Hepatocyte (in vitro differentiated cells): ENCODE results near the gene PAOX. TPM values are rescaled to one million over a fixed set of nuclear protein-coding genes. Genes with fewer than 3 reads are reported as not detected.
"Not testable (repeated sequence)": the region's sequence is repeated elsewhere in the genome, so short reads cannot be mapped to it uniquely, and the experiment has no call there.

ENCODE experiments used
- DNase-seq: peaks from one replicate; pipeline ENCODE4 v3.0.0-alpha.2; 2016; ENCODE audit warnings: low spot score
- H2AFZ ChIP-seq: fragments of 200-600 bp; sonication (generic); 2 replicates; pipeline ENCODE4 v1.6.0; 2016; ENCODE audit warnings: antibody characterized with exemption, mild to moderate bottlenecking
- H3K27ac ChIP-seq: fragments of 200-600 bp; sonication (generic); 2 replicates; pipeline ENCODE4 v1.5.1; 2016; ENCODE audit warnings: mild to moderate bottlenecking
- H3K27me3 ChIP-seq: fragments of 200-600 bp; sonication (generic); 2 replicates; pipeline ENCODE4 v1.6.1; 2016
- H3K36me3 ChIP-seq: fragments of 200-600 bp; sonication (generic); replicated peaks from 2 replicates; pipeline ENCODE4 v1.5.1; 2016; ENCODE audit warnings: low read depth; ENCODE audit not compliant: insufficient read depth
- H3K4me1 ChIP-seq: fragments of 200-600 bp; sonication (generic); 2 replicates; pipeline ENCODE4 v1.5.1; 2016; ENCODE audit warnings: mild to moderate bottlenecking, moderate library complexity; ENCODE audit not compliant: insufficient read depth
- H3K4me2 ChIP-seq: fragments of 200-600 bp; sonication (generic); 2 replicates; pipeline ENCODE4 v1.6.0; 2016
- H3K4me3 ChIP-seq: fragments of 200-600 bp; sonication (generic); 2 replicates; pipeline ENCODE4 v1.5.1; 2016; ENCODE audit warnings: mild to moderate bottlenecking
- H3K79me2 ChIP-seq: fragments of 200-600 bp; sonication (generic); 2 replicates; pipeline ENCODE4 v1.6.0; 2017; ENCODE audit warnings: mild to moderate bottlenecking
- H3K9me2 ChIP-seq: fragments of 200-600 bp; sonication (generic); replicated peaks from 2 replicates; pipeline ENCODE4 v1.6.0; 2017; ENCODE audit warnings: mild to moderate bottlenecking; ENCODE audit not compliant: insufficient read depth
- H3K9me3 ChIP-seq: fragments of 200-600 bp; sonication (generic); 2 replicates; pipeline ENCODE4 v1.5.1; 2016; ENCODE audit warnings: low read depth, mild to moderate bottlenecking
- H4K20me1 ChIP-seq: fragments of 200-600 bp; sonication (generic); 2 replicates; pipeline ENCODE4 v1.6.0; 2016; ENCODE audit warnings: mild to moderate bottlenecking; ENCODE audit not compliant: insufficient read depth, poor library complexity, severe bottlenecking
- CTCF ChIP-seq: fragments of 200-600 bp; sonication (generic); IDR thresholded peaks from 2 replicates; pipeline ENCODE4 v1.5.1; 2016; ENCODE audit warnings: antibody characterized with exemption, mild to moderate bottlenecking; ENCODE audit not compliant: poor library complexity
- EZH2 ChIP-seq: fragments of 200-600 bp; sonication (generic); IDR thresholded peaks from 2 replicates; pipeline ENCODE4 v1.6.1; 2016; ENCODE audit warnings: antibody characterized with exemption, mild to moderate bottlenecking, borderline replicate concordance
- EZH2phosphoT487 ChIP-seq: fragments of 200-600 bp; sonication (generic); IDR thresholded peaks from one replicate; pipeline ENCODE4 v1.6.1; 2018; ENCODE audit warnings: antibody characterized with exemption, mild to moderate bottlenecking, low read depth, moderate library complexity; ENCODE audit not compliant: unreplicated experiment, severe bottlenecking
- WGBS: methylation state at CpG from one replicate; pipeline ENCODE4 v1.1.6; 2016; ENCODE audit warnings: low lambda C conversion rate; ENCODE audit errors: missing lambda C conversion rate; 5-methylcytosine and 5-hydroxymethylcytosine counted together
- polyA plus RNA-seq: library from polyadenylated mRNA; unstranded; fragments of >200 nt; fragmentation: Nextera tagmentation; extraction: Ambion mirVana; gene quantifications from 2 replicates; pipeline ENCODE4 v1.2.1, GENCODE V29; 2016
- total RNA-seq: library from RNA; depleted of rRNA; stranded (reverse); fragments of >200 nt; gene quantifications from 2 replicates; pipeline ENCODE4 v1.2.3, GENCODE V29; 2014

PAOX gene
- total and polyA plus RNA-seq, 2 experiments from 2014 or later: 11.5 to 19.6 TPM

- H4K20me1 ChIP-seq: no peaks in the 10 kb centered on the region
- no peaks in the 10 kb centered on the region for H3K27me3 ChIP-seq
- no peaks in the 10 kb centered on the region for H3K9me3 ChIP-seq
- peak; percentile 98 for DNase-seq
- peaks cover 7% of the 10 kb centered on the region for H3K4me1 ChIP-seq
- peak within 1 kb of the TSS; percentile 27 for H2AFZ ChIP-seq
- H3K4me3 ChIP-seq: peak within 1 kb of the TSS; percentile 88
- peaks cover 9% of the 10 kb centered on the region for H3K79me2 ChIP-seq
- TF ChIP-seq CTCF (no peak), EZH2phosphoT487 (no peak), EZH2 (no peak)
- H3K4me2 ChIP-seq: peak within 1 kb of the TSS; percentile 90
- H3K27ac ChIP-seq: peak within 1 kb of the TSS; percentile 50
- 8% methylated on average over 39 of the region's 89 CpGs for WGBS
- no peaks in the 10 kb centered on the region for H3K36me3 ChIP-seq
- H3K9me2 ChIP-seq: no peaks in the 10 kb centered on the region
Observed at GRCh38 chr10:133373174-133374090, 5.6 kb upstream of the PAOX start, which contains the start of gene ECHS1. Gene ECHS1, minus strand, starts transcription at chr10:133373354. Its CDS starts 21 bp downstream, at chr10:133373333.

DNA sequence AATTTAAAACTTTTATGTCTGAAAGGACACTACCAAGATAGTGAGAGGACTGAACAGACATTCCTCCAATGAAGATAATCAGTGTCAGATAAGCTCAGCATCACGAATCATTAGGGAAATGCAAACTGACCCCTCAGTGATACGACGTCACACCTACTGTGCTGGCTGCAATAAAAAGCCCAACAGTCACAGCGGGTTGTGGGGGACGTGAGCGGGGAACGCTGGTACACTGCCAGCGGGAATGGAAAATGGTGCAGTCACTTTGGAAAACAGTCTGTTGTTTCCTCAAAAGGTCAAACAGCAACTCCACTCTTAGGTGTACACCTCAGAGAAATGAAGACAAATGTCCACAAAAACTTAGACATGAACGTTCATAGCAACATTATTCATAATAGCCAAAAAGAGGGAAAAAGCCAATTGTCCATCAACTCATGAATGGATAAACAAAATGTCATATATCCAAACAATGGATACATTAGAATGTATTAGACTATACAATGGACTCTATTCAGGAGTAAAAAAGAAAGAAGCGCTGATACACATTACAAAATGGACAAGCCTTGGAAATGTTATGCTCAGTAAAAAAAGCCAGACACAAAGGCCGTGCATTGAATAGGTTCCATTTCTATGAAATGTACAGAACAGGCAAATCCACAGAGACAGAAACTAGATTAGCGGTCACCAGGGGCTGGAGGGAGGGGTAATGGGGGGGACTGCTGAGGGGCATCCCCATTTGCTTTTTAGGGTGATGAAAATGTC lies 3.5 kb upstream of the PAOX start:
- Histone ChIP-seq H3K36me3 (no peaks in the 10 kb centered on the region), H3K79me2 (peaks cover 19% of the 10 kb centered on the region), H3K4me3 (no peak overlapping the region), H4K20me1 (no peaks in the 10 kb centered on the region), H3K4me2 (no peak overlapping the region), H3K27me3 (no peaks in the 10 kb centered on the region), H3K9me3 (no peaks in the 10 kb centered on the region), H3K9me2 (no peaks in the 10 kb centered on the region), H3K4me1 (peaks cover 13% of the 10 kb centered on the region), H2AFZ (no peak overlapping the region), H3K27ac (peak overlapping the region; percentile 12)
- TF ChIP-seq EZH2phosphoT487 (no peak), CTCF (no peak), EZH2 (no peak)
- no peak for DNase-seq
- WGBS: 70% methylated on average over 12 of the region's 12 CpGs

- not testable (repeated sequence) for H3K9me3 ChIP-seq, H2AFZ ChIP-seq, H3K27ac ChIP-seq, DNase-seq, H3K4me2 ChIP-seq, H3K36me3 ChIP-seq, H3K4me3 ChIP-seq, H3K27me3 ChIP-seq, H3K9me2 ChIP-seq, H4K20me1 ChIP-seq
- 93% methylated on average over 5 of the region's 5 CpGs for WGBS
- peaks cover 13% of the 10 kb centered on the region for H3K4me1 ChIP-seq
- H3K79me2 ChIP-seq: peaks cover 19% of the 10 kb centered on the region
Observed at GRCh38 chr10:133376183-133376582, 2.9 kb upstream of the PAOX start.
